DND-41 (cell line): Measurements from ENCODE around the gene NAA15.

Source experiments
- ATAC-seq: fragments of 200-7000 bp; cut with Tn5 transposase; 3 replicates; pipeline ENCODE4 v1.9.1; 2021; ENCODE audit warnings: low read depth; ENCODE audit not compliant: insufficient read depth
- DNase-seq: peaks from one replicate; pipeline ENCODE4 v3.0.0-alpha.2; 2020
- H2AFZ ChIP-seq: 2 replicates; pipeline ENCODE4 v1.6.0; 2012; ENCODE audit warnings: low read depth, low read length
- H3K27ac ChIP-seq: 2 replicates; pipeline ENCODE4 v1.5.1; 2012; ENCODE audit warnings: low read length, inconsistent platforms
- H3K27me3 ChIP-seq: fragments of 200-600 bp; sonication (generic); 2 replicates; pipeline ENCODE4 v1.6.0; 2012; ENCODE audit warnings: low read length, mild to moderate bottlenecking, inconsistent platforms; ENCODE audit not compliant: insufficient read depth, poor library complexity
- H3K36me3 ChIP-seq: 2 replicates; pipeline ENCODE4 v1.5.1; 2012; ENCODE audit warnings: low read length, inconsistent platforms; ENCODE audit not compliant: insufficient read depth
- H3K4me1 ChIP-seq: 2 replicates; pipeline ENCODE4 v1.5.1; 2012; ENCODE audit warnings: mild to moderate bottlenecking, low read length; ENCODE audit not compliant: insufficient read depth
- H3K4me2 ChIP-seq: 2 replicates; pipeline ENCODE4 v1.6.0; 2012; ENCODE audit warnings: mild to moderate bottlenecking, moderate library complexity, low read length, inconsistent platforms; ENCODE audit not compliant: insufficient read depth
- H3K4me3 ChIP-seq, 2 experiments: fragments of 200-600 bp in 1 of 2; shearing (Covaris generic) in 1 of 2; 2 replicates each; pipeline ENCODE4 v1.5.1; 2012 to 2016; ENCODE audit warnings: inconsistent platforms in 2 of 2, low read length in 2 of 2, mild to moderate bottlenecking in 2 of 2, low read depth in 1 of 2, moderate library complexity in 1 of 2
- H3K79me2 ChIP-seq: 2 replicates; pipeline ENCODE4 v1.6.0; 2012; ENCODE audit warnings: low read length, inconsistent platforms; ENCODE audit not compliant: insufficient read depth
- H3K9ac ChIP-seq: 2 replicates; pipeline ENCODE4 v1.6.0; 2012; ENCODE audit warnings: low read depth, mild to moderate bottlenecking, inconsistent platforms, low read length, moderate library complexity
- H3K9me3 ChIP-seq: 2 replicates; pipeline ENCODE4 v1.5.1; 2012; ENCODE audit warnings: low read length, moderate library complexity, mild to moderate bottlenecking, inconsistent platforms; ENCODE audit not compliant: insufficient read depth, severe bottlenecking
- H4K20me1 ChIP-seq: 2 replicates; pipeline ENCODE4 v1.6.0; 2012; ENCODE audit warnings: low read length; ENCODE audit not compliant: insufficient read depth
- CTCF ChIP-seq: IDR thresholded peaks from 2 replicates; pipeline ENCODE4 v1.5.1; 2012; ENCODE audit warnings: borderline replicate concordance, low read length, moderate library complexity, mild to moderate bottlenecking; ENCODE audit not compliant: poor library complexity, severe bottlenecking; ENCODE audit errors: extremely low read depth
- EZH2 ChIP-seq: IDR thresholded peaks from 3 replicates; pipeline ENCODE4 v1.6.1; 2012; ENCODE audit warnings: borderline replicate concordance, low read depth, mild to moderate bottlenecking, moderate library complexity, low read length, inconsistent platforms; ENCODE audit not compliant: severe bottlenecking

NAA15 gene

GRCh38 chr4:139299536-139299935 lies 1.8 kb upstream of the NAA15 start:
- Histone ChIP-seq H3K36me3 (peaks cover 19% of the 10 kb centered on the region), H3K9me3 (no peaks in the 10 kb centered on the region), H3K9ac (peak overlapping the region; percentile 91), H4K20me1 (peaks cover 28% of the 10 kb centered on the region), H2AFZ (no peak overlapping the region), H3K4me2 (peak overlapping the region; percentile 66), H3K27ac (no peak overlapping the region; the same call in 1 of the 2 replicates), H3K4me3 (no peak overlapping the region), H3K4me1 (peaks cover 56% of the 10 kb centered on the region), H3K27me3 (no peaks in the 10 kb centered on the region), H3K79me2 (peaks cover 52% of the 10 kb centered on the region)
- ATAC-seq (no peak), DNase-seq (no peak)
- TF ChIP-seq EZH2 (no peak), CTCF (no peak)

DNA sequence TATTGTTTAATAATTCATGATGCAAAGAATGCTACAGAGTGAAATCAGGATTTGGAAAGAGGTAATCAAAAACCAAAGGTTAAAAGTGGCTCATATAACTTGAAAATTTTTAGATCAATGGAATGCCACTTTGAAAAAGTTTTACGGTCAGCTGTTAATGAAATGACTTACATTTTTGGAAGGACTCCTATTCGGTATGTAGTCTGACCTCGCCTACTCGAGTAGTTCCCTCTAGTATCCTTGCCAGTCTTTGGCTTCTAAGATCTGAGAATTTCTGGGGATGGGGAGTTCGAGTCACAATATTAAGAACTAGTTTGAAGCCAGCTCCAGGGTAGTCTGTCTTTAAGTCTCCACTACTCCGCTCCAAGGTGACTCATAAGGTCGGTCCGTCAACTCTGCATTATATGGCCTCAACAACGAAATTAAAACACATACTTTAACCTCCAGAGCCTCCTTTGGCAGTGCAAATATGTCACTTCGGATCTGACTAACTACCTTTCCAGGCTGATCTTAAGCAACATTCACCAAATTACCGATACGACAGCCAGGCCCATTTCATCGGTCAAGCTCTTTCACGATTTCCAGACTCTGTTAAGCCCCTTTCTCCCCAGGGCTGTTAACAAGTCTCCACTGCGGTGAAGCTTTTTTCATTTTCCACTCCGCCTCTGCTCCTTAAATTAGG lies 733 bp upstream of the NAA15 start:
- Histone ChIP-seq H2AFZ (peak overlapping the region; percentile 85), H3K27ac (peak overlapping the region; percentile 78), H3K36me3 (peaks cover 25% of the 10 kb centered on the region), H3K4me3 (peak overlapping the region; percentile 41 to 90), H3K4me1 (peaks cover 61% of the 10 kb centered on the region), H4K20me1 (peaks cover 38% of the 10 kb centered on the region), H3K9me3 (no peaks in the 10 kb centered on the region), H3K79me2 (peaks cover 52% of the 10 kb centered on the region), H3K4me2 (peak overlapping the region; percentile 66), H3K9ac (peak overlapping the region; percentile 91), H3K27me3 (no peaks in the 10 kb centered on the region)
- DNase-seq = peak; percentile 16
- ATAC-seq = peak; percentile 4; the same call in 2 of the 3 replicates
- TF ChIP-seq EZH2 (no peak), CTCF (no peak)

GRCh38 chr4:139301821-139302611 lies 711 bp downstream of the NAA15 start, which contains the start of gene NDUFC1:
Gene NDUFC1 (minus strand): TSS chr4:139302477. CDS start chr4:139295798, 6,679 bp downstream.
- Histone ChIP-seq H3K4me1 (peaks cover 51% of the 10 kb centered on the region), H4K20me1 (peaks cover 48% of the 10 kb centered on the region), H2AFZ (peak within 1 kb of the TSS; percentile 87), H3K4me2 (peak within 1 kb of the TSS; percentile 66), H3K27me3 (no peaks in the 10 kb centered on the region), H3K27ac (peak within 1 kb of the TSS; percentile 88), H3K4me3 (peak within 1 kb of the TSS; percentile 89 to 90), H3K9me3 (no peaks in the 10 kb centered on the region), H3K9ac (peak within 1 kb of the TSS; percentile 91), H3K79me2 (peaks cover 66% of the 10 kb centered on the region), H3K36me3 (peaks cover 34% of the 10 kb centered on the region)
- DNase-seq (peak; percentile 69), ATAC-seq (peak; percentile 53)
- TF ChIP-seq CTCF (peak; percentile 45), EZH2 (no peak)
